Measurements from ENCODE around the gene HHAT.

The HHAT gene

DNA sequence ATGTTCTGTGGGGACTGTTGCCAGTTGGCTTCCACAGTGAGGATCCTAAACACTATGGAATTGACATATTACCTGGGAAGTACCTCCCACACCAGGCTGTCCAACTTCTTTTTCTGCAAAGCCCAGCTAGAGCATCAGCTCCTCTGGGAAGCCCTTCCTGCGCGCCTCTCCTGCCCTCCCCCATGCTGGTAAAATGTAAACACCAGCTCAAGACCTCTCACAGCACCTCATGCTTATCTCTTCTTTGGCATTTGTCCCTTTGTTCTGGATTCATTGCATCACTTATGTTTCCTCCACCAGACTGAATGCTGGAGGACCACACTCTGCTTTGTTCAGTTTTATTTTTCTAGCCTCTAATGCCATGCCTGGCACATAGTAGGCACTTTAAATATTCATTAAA lies 172.1 kb downstream of the HHAT start:
- no peak for FAIRE-seq

DNA sequence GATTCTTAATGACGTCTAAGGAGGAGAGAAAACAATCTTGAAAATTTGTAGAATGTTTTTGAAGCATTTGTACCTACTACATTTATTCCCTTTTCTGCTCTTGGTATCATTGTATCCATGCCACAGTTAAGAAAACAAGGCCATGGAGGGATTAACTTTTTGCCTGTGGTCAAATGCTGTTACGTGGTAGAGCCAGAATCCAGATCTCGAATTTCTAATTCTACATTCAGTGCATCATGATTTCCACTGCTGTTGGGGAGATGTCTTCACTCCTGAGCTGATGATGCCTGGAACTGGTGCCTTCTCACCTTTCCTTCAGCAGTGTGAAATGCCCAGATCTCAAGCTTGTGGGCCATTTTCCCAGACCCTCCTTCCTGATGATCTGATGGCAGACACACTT lies 175.6 kb downstream of the HHAT start:
- no peak for FAIRE-seq

DNA sequence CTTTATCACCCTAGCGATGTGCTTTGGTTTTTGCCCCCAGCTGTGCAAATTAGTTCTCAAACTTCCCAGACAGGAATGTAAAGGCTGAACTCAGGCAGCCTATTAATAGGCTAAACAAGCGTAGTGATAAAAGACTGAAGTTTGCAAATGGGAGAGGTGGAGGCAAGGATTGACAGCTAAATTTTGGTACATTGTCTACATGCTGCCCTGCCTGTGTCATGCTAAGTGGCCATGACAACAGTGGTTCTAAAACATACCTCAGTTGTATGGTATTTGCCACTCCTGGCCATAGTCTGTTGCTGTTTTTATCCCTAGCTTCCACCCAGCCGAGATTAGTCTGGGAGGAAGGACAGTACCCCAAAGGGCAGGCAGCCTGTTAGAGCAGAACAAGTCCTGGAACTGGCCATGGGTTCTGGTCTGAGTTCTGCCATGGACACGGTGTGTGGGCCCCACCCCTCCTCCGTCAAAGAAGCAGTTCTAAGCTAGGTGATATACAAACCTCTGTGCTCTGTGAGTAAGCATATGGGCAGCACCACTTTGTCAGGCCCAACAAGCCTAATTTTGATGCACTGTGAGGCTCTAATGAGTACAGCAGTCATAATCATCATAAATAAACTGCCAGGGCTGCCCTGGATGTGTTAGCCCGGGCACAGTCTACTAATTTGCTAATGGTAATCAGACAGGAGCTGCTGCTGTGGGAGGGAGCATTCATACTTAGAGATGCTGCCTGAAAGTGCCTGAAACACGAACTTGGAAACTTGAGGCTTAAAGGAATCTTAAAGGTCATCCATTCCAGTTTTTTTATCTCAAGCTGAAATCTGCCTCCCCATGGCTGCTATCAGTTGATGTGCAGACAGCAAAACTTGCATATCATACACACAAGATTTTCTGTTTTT lies 177.1 kb downstream of the HHAT start:
- FAIRE-seq = no peak

DNA sequence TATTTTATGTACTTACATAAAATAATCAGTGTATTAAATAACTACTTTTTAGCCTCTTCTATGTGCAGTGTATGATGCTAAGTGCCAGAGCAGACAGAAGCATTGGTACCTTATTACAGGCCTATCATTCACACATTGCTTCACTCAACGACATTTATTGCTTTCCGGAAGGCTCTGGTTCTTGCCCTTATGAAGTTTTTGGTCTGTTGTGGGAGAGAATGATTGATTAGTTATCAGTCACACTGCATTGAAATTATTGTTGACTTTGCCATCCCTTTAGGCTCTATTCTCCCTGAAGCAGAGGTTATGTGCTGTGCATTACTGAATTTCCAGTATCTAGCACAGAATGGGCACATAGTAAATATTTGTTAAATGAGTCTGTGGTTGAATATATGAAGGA lies 178.0 kb downstream of the HHAT start:
- FAIRE-seq = no peak

DNA sequence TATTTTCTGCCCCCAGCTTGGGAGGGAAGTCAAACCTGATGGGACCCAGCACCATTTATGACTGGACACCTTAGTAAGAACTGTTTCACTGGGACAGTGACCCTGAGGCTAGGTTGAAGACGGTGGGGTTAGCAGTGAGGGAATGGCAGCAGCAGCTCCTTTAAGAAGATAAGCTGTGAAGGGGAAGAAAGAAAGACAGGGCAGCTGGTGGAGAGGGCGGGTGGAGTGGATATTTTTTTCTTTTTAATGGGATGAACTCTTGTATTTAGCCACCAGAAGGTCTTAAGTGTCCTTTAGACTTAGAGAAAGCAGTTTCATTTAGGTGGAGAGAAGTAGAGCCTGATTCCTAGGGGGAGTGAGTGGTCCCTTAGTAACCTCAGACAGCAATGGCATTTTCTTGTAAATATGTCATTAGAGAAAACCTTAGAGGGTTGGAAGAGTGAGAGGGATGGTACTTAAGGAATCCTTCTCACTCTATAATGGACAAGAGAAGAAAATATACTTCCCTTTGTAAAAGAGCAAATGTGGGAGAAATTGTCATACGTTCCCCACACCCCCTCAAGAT lies 187.5 kb downstream of the HHAT start:
- no peak for FAIRE-seq

DNA sequence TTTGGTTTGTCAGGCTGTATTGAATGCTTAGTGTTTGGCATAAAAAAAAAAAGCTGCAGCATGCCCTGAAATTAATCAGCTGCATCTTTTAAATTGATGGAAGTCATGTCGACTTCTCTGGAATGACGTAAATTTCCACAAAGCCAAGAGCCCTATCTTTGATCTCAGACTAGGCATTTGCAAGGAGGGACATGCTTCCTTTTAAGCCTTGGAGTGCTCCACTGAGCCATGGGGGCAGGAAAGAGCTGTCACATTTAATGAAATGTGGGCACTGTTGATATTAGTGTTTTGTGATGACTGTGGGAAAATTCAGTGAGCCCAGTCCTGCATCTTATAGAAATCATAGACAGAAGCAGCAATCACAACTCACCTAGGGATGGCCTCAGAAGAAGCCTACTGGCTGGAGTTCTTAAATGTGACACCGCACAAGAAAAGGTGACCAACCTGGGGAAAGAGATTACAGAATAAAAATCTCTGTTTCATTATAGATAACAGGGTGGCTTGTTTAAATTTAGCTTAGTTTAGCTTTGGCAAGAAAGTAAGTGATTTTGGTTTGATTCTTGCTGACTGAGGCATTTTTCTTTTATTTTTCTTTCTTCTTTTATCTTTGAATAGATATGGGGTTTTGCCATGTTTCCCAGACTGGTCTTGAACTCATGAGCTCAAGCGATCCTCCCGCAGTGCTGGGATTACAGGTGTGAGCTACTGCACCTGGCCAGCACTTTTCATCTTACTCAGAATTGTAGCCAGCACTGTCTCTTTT lies 188.2 kb downstream of the HHAT start:
- no peak for FAIRE-seq

DNA sequence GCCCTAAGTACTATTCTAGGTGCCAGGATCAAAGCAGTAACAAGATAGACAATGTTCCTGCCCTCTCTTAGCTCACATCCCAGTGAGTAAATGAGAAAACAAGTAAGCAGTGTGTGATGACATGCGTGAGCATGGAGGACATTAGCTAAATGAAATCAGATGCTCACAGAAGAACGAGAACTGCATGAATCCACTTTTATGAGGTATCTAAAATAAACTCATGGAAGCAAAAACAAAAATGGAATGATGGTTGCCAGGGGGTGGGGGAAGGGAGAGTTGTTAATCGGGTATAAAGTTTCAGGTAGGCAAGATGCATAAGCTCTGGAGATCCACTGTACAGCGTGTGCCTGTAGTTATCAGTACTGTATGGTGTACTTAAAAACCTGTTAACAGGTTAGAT lies 195.1 kb downstream of the HHAT start:
- no peak for FAIRE-seq

DNA sequence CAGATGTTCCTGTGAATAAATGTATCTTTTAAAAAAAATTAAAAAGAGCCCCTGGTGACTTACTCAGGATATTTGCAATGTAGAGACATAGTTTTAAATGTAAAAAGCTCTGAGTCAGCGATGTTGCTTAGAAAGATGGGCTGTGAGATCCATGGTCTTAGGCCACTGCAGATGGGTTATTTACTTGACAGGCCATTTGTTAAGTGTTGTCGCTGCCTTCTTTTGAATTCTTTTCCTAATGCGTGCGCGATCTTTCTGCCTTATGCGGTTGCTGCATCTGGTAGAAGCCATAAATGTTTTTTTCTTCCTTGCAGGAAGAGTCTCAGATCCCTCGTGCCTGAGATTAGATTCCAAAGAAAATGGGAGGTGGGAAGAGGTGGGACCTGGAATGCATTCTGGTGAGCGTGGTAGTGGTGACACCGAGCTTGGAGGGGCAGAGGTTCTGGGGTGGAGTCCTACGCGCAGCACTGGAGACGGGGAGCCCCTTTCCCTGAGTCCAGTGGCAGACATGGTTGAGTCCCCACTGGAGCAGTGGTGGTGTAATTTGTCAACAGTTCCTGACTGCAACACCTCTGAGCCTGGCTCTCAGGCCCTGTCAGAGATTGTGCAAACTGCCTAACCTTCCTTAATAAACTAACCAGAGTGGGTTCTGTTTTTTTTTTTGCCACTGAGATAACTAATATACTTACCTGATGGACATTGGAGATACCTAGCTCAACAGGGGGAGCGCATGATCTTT lies 197.2 kb downstream of the HHAT start:
- FAIRE-seq = no peak

DNA sequence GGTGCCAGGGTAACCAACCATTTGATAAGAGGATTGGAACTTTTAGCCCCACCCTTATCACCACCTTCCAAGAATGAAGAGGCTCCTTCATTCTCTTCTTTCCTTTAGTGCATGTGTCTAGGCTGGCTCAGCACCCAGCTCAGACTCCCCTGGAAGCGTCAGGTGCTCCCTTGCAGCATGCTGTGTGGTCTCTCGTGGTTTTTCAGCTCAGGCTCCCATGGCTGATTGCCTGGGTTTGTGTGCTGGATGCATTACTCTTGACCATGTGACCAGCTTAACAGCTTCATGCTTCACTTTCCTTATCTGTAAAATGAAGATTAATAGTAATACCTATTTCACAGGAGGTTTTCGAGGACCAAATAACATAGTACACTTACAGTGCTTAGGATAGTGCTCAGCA lies 198.4 kb downstream of the HHAT start:
- no peak for FAIRE-seq

DNA sequence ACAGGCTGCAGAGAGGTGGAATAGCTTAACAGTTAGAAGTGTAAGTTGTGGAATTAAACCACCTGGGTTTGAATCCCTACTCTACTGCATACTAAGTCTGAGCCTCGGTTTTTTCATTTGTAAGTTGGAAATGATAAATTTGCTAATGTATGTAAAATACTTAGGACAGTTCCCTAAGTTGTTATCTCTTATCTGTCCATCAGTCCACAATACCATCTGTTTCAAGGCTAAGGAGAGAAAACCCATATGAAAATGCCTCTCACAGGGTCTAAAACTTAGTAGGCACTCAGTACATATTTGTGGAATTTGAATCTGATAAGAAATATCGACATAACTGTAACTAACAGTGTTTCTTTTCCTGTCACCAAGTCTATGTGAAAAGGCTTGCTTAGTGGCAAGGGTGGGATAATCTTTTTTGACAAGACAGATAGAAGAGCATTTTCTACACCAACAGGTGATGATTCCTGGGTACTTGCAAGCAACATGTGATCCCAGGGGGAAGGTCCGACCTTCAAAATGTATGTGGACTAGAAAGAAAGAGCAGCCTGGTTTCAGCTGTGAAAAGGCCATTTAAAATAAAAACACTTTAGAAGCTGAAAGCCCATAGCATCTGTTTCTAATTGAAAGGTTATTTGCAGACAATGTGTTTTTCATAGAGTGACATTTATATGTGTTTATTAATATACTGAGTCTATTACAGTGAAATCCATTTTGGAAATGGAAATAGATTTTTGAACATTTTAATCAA lies 202.9 kb downstream of the HHAT start:
- no peak for FAIRE-seq

DNA sequence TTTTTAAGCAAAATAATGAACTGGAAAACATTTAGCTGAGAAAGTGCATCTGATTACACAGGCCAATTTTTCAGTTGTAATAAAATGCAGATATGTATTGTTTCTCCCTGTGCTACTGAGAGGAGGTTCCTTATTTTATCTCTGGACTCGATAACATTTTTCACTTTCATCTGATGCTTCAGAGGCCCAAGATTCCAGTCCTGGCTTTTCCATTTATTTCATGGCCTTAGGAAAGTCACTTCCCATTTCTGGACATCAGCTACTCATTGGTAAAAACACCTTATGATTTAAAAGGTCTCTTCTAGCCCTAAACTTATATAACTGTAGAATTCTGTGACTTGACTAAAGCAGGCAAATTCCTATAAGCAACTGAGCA lies 203.5 kb downstream of the HHAT start:
- FAIRE-seq = no peak

DNA sequence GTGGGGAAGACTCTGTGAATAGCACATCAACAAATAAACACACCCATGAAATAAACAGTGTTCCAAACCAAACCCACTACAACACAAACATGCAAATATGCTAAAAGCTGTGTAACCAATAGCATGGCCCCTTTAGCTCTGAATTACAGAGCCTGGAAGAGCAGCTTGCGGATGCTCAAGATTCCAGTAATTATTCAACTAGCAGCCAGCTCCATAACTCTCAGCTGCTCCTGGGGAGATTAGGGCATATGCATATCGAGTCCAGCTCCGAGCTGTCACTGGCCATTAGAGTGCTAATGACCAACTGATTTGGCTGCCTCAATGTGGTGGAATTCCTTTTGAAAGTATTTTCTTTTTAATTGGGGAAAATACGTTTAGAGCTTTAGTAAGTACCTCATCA lies 207.1 kb downstream of the HHAT start:
- no peak for FAIRE-seq

DNA sequence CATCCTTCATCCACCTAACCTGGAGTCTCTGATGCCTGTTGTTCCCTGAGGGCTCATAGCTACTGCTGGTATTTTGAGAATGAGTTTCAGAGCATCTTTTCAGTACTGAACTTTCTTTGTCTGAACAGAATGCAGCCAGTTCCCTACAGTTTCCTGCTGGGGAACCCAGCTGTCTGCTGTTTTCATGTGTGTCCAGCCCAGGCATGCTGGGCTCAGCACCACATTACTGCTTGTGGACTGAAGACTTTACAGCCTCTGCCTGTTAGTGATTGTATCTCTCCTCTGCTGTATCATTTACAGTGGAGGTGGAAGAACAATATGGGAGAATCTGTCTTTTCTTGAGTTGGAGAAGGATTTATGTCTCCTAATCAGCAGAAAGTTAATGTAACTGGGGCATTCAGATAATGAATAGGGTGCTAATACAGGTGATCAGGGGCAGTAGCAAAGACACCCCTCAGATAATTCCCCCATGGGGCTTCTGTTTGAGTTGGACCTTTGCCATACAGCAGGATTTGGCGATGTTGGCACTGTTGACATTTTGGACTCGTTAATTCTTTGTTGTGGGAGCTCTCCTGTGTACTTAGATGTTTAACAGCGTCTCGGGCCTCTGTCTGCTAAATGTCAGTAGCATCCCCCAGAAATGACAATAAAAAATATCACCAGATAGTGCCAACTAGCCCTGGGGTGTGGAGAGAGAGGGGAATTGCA lies 207.7 kb downstream of the HHAT start:
- no peak for FAIRE-seq

DNA sequence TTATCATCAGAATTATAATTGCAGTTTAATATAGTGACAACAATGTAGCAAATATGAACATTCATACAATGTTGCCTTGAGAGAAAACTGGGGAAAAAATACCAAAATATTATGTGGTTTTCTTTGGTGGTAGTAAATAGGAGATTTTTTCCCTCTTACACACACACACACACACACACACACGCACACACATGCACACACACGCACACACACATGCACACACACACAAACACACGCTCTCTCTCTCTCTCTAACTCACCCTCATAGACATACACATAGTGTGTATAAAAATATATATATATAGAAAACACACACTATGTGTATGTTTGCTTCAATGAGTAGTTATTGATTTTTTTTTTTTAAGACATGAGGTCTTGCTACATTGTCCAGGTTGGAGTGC lies 211.6 kb downstream of the HHAT start:
- no peak for FAIRE-seq

DNA sequence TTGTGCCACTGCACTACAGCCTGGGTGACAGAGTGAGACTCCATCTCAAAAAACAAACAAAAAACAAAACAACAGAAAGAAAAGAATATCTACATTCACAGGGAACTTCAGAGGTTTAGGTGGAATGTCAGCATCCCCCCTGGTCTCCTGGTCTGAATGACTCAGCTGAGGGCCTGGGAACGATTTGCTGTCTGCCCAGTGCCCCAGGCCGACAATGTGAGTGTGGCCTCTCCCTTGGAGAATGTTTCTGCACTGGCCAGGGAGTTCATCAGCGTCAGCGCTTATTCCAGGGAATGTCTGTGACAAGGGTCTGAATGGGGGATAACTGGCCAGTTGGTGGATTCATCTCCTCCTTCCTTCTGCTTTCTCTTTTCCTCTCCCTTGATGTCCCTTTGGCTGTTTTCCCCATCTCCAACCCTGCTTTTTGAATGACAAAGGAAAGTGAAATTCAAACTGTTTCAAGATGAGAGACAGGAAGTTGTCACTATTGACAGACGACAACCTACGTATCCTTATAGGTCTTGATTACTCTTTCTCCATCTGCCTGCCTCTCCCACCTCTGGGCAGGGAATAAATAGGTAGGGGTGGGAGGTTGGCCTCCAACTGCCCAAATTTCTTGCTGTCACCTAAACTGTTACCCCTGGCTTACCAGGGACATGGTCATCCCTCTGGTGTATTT lies 213.1 kb downstream of the HHAT start:
- no peak for FAIRE-seq

DNA sequence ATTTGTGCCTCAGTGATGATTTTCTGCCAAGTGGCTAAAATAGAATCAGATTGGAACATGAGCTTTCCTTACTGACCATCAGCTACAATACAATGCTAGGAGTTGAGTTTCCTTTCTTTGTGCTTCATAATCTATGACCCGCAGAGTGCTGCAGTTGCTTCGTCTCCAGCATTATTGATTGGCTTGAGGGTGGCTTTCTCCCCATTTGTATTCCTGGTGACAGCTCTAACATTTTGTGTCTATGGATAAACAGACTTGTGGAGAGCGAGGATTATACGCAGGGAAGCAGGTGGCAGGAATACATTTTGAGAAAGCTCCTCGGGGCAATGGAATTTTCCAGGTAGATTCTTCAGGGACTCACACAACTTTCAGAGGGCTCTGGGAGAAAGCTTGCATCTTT lies 223.2 kb downstream of the HHAT start:
- no peak for FAIRE-seq

DNA sequence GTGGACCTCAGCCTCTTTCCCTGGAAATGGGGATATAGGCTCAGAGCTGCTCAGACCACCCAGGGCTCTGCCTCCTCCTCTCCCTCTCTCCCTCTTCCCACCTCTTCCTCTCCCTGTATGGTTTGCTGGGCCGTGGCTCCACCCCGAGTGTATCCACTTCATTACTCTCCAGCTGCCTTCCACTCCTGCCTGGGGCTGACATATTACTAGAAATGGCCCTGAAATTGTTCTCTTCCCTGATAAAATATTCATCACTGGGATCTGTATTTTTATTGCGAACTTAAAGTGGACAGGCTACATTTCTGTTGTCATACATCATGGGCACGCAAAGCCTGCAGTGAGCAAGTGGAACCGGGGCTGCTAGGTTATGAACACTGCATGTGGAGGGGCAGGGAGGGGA lies 225.0 kb downstream of the HHAT start:
- no peak for FAIRE-seq

DNA sequence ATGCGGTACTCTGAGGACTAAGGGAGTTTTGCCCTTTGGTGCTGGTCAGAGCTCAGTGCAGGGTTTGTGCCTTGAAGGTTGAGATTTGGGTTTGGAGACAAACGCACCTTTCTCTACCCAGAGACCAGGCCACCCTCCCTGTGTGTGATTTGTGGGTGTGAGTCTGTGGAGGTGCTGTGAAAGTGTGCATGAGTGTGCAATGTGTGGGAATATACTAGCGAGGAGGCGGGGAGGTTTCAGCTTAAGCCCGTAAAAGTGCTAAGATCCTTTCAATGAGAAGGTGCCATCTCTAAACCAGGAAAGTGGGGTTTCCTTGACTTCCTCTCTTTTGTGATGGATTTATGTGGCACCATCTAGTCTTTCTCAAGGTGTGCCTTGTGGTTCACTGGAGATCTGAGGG lies 225.7 kb downstream of the HHAT start:
- no peak for FAIRE-seq

DNA sequence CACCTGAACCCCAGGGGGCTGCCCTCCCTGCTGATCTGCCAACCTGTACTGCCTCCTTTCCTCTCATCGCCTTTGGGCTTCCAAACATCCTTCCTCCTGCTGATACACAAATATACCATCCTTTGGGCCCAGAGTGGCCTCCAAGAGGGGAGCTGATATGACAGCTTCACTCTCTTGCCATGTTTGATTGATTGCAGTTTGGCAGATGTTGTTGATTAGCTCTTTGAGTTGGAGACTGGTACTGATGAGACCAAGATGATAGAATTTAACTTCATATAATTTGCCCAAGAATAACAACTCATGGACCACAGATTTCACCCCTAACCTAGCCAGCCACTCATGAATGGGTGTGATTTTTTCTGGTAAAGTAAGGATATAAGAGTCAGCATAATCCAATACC lies 227.8 kb downstream of the HHAT start:
- FAIRE-seq = no peak

DNA sequence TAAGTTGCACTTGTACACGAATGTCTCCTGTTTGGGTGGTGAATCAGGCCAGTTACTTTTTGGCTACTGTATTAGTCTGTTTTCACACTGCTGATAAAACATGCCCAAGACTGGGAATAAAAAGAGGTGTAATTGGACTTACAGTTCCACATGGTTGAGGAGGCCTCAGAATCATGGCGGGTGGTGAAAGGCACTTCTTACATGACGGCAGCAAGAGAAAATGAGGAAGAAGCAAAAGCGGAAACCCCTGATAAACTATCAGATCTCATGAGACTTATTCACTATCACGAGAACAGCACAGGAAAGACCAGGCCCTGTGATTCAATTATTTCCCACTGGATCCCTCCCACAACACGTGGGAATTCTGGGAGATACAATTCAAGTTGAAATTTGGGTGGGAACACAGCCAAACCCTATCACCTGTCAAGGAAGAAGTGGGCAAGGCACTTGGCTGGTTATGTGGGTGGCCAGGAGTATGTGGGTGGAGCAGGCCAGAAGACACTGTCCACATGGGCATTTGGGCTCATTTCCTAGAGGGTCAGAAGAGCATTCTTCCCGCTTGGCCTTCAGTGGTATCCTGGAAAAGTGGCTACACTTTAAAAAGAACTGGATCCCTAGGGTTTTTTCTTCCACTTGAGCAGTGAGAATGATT lies 228.8 kb downstream of the HHAT start:
- no peak for FAIRE-seq

DNA sequence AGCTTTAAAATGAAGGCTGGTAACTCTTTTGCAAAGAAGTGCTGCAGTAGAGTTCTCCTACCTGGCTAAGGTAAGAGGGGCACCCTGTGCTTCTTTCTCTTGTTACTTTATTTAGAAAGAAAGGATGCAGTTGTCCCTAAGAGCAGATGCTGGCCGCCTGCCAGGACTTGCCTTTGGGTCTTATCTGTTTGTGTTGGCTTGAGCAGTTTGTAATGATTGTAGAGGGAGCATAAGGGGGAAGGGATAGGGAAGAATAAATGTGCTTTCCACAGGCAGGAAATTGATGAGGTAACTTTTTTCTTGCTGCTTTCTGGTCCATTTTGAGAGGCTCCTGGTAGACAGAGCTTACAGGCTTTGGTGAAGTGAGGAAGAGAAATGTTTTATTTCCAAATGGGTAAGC lies 229.6 kb downstream of the HHAT start:
- no peak for FAIRE-seq

Data from A204.1 (cell line).